Putamen (tissue), 1 donor: ENCODE measurements around the gene EGFL7.

Experiments used
- DNase-seq: peaks from one replicate; pipeline ENCODE4 v3.0.0-alpha.2; 2016; ENCODE audit warnings: low spot score

Gene EGFL7

DNA sequence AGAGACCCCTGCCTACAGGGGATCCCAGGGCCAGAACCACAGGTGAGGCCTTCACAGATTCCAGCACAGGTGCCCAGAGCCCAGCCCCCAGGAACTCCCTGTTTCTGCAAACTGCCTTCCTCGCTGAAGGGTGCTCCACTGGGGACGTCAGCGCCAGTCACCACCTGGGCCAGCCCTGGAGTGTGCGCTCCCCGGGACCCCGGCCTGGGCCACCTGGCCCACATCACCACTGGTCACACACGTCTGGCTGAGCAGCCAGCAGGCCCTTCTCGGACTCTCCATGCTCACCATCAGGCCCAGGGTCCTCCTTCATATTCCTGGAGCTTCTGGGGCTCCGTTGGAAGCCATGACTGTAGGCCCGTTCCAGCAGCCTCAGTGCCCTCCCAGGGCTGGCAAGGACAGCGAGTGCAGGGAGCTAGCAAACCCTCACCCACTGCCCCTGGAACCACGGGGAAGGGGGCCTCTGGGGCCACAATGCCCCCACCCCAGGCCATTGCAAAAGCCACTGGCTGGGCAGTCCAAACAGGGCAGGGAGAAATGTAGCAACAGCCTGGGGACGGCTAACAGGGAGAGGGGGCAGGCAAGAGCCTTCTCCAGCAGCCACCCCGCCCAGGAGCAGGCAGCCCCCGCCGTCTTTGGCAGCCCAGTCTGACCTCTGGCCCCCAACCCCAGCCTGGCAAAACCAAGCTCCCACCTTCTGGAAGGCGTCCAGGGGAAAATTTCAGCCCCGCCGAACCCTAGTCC, 23.2 kb downstream of the EGFL7 start:
- DNase-seq, result no peak

DNA sequence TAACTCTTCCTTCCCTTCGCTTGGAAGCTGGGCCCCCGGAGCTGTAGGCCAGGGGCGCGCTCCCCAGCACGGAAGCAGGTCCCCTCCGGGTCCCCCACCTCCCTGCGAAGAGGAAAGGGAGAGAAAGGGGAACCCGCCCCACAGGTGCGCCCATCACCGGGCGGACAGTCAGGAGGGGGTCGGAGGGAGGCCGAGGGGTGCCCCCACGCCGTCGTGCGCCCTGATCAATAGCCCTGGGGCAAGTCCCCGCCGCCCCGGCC, 23.7 kb downstream of the EGFL7 start:
- no peak for DNase-seq

- no peak for DNase-seq
These were observed 24.3 kb downstream of the EGFL7 start, which contains the start of gene AGPAT2 for GRCh38 chr9:136686794-136687711. Gene AGPAT2 (minus strand): TSS chr9:136687457. CDS start chr9:136687357, 100 bp downstream.

DNA sequence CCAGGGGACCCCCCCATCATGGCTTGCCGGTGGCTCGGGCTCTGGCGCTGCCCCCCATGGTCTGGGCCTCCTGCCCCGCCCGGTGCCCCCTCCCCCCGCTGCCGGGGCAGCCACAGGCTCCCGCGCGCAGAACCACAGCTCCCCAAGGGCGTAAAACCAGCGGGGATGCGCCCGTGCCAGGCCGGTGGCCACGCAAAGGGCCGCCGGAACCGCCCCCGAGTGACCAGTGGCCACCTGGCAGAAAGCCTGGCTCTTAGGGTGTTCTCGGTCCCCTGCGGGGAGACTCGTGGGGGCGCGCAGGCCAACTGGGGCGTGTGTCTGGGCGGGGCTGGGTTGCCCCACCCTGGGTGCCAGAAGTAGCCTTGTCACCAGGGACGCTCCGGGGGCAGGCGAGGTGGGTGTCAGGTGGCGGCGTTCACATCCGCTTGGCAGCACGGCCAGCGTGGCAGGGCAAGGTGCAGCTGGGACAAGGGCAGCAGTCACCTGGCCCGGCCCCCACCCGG, 25.1 kb downstream of the EGFL7 start:
- no peak for DNase-seq

GRCh38 chr9:136688274-136689107, 25.8 kb downstream of the EGFL7 start:
- DNase-seq, result no peak

DNA sequence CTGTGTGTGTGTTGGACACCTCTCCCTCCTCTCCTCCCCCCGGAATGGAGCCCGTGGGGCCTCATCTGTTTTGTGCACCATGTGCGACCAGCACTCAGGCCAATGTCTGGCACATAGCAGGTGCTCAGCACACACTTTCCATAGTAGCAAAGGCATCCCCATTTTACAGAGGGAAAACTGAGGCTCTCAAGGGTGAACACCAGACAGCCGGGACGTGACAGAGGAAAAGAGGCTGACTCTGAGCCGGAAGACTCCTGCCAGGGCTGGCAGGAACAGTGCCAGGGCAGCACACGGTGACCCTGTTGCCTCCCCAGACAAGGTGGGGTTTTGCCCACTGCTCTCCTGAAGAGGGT, 26.4 kb downstream of the EGFL7 start:
- no peak for DNase-seq

DNA sequence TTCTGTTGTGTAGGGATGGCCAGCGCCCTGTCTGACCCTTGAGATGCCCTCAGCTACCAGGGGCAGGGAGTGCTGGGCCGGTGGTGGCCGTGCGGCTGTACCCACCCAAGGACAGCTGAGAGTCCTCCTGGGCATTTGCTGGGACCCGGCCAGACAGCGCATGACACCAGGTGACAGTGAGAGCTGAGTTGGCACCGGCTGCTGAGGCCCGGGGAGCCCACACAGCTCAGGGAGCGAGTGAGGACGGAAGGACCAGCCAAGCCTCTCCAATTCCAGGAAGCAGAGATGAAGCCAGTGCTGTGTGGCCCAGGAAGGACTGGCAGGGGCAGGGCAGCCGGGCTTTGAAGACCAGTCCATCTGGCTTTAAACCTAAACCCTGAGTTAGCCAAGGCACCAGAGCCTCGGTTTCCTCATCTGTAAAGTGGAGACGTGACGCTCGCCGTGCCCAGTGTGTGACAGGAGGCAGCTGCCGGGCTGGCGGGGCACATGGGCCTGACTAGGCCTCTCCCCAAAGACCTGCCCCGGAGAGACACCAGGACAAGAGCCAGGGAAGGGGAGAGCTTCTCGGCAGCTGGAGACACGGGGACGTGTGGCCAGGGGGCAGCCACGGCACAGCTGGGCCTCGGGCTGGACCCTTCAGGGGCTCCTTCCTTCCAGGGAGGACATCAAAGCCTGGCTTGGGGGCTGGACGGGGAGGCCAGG, 27.5 kb downstream of the EGFL7 start:
- no peak for DNase-seq

- DNase-seq, result no peak
These were observed 28.1 kb downstream of the EGFL7 start for GRCh38 chr9:136690806-136691261.

GRCh38 chr9:136691316-136692184, 28.8 kb downstream of the EGFL7 start:
- DNase-seq, result no peak

GRCh38 chr9:136692185-136693134, 29.7 kb downstream of the EGFL7 start:
- no peak for DNase-seq

DNA sequence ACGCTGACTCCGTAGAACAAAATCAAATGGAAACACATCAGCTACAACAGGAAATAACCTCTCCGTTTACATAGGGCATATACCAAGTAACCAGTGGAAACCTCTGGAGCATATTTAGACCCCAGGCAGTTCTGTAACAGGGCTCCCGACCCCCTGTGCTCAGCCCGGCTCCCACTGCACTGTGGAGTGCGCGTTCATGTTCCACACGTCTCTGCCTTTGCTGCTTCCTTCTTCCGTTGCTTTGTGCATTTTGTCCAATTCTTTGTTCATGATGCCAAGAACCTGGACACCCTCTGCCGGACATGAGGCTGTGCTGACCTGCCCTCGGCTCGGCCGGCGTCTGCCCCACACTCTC, 30.4 kb downstream of the EGFL7 start:
- no peak for DNase-seq

DNA sequence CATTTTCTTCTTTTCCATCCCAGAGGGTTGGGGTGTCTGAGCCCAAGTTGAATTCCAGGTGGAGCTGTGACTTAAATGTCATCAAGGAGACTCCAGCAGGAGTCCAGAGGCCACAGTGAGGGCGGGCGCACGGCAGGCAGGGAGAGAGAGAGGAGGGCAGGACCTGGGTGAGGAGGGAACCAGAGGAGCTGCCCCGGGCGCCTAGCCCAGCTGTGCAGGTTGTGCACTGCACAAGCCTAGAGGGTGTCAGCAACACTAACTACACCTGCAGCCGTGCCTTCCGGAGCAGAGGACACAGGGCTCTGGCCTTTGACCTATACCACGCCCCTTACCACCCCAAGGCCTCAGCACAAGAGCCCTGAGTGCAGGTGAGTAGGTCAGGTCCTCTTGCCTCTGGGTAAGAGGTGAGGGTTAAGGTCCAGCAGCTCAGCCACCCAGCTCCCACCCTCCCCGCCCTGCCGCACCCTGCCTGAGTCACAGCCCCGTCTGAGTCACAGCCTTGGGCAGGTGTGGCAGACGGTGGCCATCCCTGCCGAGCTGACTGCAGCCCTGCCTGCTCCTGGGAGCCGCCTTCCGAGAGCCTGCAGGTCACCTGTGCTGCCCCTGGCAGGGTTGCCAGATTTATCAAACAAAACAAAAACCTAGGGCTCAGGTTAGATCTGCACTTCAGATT, 30.9 kb downstream of the EGFL7 start:
- DNase-seq, result no peak

- DNase-seq, result no peak
These were observed 31.6 kb downstream of the EGFL7 start for GRCh38 chr9:136694163-136694871.

- DNase-seq, result no peak
These were observed 32.1 kb downstream of the EGFL7 start for GRCh38 chr9:136694872-136695247.

DNA sequence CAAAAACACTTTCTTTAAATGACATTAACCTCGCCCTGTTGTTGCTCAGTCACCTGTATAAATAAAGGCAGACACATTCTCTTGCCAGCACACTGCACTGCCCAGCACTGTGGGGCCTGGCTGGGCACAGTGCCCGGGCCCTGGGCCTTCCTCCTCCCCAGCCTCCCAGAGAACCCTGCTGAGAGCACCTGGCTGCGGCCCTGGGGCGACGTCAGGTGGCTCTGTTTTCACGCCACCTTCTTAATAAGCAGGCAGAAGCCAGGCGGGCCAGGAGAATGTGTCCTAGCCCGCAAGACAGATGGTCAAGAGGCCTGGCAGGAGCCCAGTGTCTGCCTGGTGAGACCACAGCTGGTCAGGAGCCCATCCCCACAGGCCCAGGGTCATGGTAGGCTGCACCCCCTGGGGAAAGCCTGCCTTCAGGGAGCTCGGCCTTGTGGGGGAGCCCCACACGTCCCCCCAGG, 32.7 kb downstream of the EGFL7 start:
- DNase-seq, result no peak

DNA sequence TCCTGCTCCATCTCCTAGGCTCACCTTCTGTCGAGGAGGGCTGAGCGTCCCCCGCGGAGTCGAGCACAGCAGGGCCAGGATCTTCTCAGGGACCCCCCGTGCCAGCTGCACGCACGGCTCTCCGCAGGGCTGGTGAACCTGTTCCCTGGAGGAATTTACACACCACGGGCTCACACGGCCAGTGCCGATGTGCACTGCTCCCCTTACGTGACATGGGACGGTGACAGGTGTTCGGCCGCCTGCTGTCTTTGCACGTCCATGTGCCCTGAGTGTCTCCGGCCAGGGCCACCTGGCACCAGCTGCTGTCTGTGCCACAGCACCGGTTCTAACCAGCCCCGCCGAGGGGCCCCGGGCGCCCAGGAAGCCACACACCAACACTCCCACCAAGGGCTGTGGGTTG, 33.2 kb downstream of the EGFL7 start:
- DNase-seq, result no peak

DNA sequence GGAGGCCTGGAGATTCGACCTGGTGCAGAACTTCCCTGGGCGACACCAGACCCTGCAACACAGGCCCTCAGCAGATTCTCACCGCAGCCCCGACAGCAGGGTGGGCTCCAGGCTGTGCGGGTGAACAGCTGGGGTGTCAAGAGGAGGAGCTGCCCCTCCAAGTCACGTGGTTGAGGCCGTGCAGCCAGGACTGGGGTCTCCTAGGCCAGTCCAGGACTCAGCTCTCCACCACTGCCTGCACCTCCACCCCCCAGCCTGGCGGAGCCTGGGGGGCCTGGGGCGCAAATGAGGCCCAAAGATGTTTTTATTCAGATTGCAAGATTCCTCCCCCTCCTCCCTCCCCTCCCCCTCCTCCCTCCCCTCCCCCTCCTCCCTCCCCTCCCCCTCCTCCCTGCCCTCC, 33.8 kb downstream of the EGFL7 start:
- no peak for DNase-seq

DNA sequence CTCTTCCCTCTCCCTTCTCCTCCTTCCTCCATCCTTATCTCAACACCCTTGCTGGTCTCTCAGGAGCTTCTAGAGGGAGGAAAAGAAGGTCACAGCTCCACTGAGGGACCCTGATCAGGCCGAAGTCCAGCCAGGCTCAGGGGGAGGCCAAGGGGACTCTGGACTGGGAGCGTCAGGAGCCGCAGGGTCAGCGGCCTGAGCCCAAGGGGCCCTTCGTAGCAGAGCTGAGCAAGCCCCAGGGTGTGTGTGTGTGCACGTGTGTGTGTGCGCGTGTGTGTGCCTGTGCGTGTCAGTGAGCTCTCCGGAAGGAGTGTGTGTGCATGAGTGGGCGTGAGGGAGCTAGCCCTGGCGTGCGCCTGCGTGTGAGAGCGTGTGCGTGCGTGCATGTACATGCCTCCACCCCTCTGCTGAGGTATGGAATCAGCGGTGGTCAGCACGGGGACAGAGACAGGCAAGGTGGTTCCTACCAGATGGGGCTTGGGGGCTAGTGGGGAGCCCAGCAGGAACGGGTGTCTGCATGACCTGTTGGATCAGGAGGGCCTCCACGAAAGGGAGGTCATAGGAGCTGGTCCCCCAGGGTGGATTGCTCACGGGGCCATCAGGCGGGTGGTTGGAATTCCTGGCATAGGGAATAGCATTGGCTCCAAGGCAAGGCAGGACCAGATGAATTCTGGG, 34.6 kb downstream of the EGFL7 start:
- no peak for DNase-seq
